ENCODE measurements around the gene INPP4B.
"Not testable (repeated sequence)": the region's sequence is repeated elsewhere in the genome, so short reads cannot be mapped to it uniquely, and the experiment has no call there.

INPP4B gene

DNA sequence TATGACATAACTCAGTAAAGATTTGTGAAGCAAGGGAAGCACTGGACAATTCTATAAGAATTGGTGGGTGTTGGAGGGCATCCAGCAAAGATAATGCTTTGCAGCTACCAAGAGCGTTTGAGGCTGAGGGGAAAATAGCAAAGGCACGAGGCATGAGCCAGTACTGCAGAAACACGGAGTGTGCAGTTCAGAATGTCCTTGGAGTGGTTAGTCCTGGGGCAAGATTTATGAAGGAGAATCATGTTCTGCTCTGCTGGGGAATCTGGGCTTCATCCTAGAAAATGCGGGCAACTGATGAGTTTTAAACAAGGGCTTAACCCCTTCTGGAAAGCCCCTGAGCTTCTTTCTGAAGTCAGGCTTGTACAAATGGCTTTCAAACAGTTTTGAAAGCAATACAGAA, 757.2 kb downstream of the INPP4B start:
- TF ChIP-seq JUND (IDR thresholded peaks at IDR 0.05; ENCODE audit: low read depth), result no peak
- no peak for DNase-seq (ENCODE audit: low read depth in 1 of 2, low spot score in 1 of 2)
- in situ Hi-C loops (cut with HindIII; ENCODE audit: low pct_unique_long_range_greater_than_20kb, low sequenced_read_pairs), result no loop called here

DNA sequence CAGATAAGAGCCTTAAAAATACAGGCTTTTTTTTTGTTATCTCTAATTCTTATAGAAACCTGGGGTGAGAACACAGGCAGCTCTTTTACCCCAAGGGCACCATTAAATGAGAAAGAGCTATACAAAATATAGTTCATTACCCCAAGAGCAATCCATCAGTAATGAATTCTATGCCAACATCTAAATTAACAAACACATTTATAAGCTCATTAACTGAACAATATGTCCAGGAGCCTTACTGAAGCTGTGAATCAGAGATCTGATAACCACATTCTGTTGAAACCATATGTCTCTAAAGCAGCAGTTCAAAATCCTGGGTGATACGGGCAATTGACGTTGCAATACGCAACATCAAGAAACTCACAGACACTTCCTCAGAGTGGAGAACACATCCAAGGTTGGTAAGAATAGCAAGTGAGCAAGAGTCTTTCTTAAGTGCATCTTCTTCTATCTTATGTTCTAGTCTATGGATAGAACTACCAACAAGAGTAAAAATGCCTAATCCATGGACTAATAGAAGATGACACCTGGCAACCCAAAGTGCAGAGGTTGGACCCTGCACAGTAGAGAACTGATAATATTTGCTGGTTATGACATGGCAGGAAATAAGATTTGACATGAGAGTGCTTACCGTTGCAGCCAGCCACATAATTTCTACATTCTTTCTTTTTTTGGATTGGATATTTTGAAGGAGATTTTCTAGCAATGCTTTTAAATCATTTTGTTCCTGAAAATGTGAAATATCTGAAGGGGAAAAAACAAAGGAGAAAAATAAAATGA, 760.4 kb downstream of the INPP4B start:
- DNase-seq (ENCODE audit: low read depth in 1 of 2, low spot score in 1 of 2), result no peak
- no peak for TF ChIP-seq JUND (IDR thresholded peaks at IDR 0.05; ENCODE audit: low read depth)
- in situ Hi-C loops (cut with HindIII; ENCODE audit: low pct_unique_long_range_greater_than_20kb, low sequenced_read_pairs), result no loop called here

DNA sequence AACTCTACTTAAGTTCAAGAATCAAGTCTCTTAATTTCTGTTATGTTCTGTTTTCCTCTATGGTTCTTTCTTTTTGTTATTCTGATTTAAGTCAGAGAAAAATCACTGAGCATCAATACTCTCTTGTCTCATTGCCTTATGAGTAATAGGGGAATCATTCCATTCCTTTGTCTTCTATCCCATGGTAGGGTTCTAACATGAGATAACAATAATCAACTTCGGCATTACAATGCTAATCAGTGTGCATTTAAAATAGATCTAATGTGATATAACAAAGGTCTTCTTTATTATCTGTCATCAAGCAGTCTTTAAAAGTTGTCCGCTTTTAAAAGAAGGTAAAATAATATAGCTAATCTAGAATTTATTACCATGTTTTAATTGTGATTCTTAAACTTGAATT, 762.8 kb downstream of the INPP4B start:
- in situ Hi-C loops (cut with HindIII; ENCODE audit: low pct_unique_long_range_greater_than_20kb, low sequenced_read_pairs), result no loop called here
- no peak for TF ChIP-seq JUND (IDR thresholded peaks at IDR 0.05; ENCODE audit: low read depth)
- no peak for DNase-seq (ENCODE audit: low read depth in 1 of 2, low spot score in 1 of 2)

DNA sequence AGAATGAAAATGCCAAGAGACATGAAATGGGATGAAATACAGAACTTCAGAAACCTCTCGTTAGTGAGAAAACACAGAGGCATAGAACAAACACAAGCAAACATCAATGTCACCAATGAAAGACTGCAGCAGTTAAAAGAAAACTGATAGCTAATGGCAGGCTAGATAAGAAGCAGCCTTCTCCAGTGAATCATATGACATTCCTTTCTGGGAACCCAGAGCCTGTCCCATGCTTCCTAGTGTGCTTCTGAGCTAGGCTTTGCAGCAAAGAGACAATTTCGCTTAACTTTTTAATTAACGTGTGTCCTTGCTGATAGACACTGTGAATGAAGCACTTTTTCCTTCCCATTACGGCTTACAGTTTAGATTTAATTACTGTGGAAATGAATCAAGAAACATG, 765.1 kb downstream of the INPP4B start:
- in situ Hi-C loops (cut with HindIII; ENCODE audit: low pct_unique_long_range_greater_than_20kb, low sequenced_read_pairs), result no loop called here
- no peak for TF ChIP-seq JUND (IDR thresholded peaks at IDR 0.05; ENCODE audit: low read depth)
- DNase-seq (ENCODE audit: low read depth in 1 of 2, low spot score in 1 of 2), result no peak

DNA sequence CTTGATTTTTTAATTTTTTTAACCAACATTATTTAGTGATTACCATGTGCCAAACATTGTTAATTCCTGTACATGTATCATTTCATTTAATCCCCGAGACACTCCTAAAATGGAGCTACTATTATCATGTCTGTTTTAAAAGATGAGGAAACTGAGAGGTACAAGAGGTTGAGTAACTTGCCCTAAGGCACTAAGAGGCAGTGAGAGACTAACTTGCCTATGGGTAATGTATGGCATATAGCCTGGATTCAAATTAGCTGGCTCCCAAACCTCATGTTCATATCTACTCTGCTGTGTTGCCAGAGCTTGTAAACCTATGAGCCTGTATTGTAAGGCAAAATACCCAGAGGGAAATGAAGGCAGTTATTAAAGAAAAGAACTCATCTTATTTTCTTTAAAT, 766.1 kb downstream of the INPP4B start:
- in situ Hi-C loops (cut with HindIII; ENCODE audit: low pct_unique_long_range_greater_than_20kb, low sequenced_read_pairs), result no loop called here
- no peak for DNase-seq (ENCODE audit: low read depth in 1 of 2, low spot score in 1 of 2)
- no peak for TF ChIP-seq JUND (IDR thresholded peaks at IDR 0.05; ENCODE audit: low read depth)

DNA sequence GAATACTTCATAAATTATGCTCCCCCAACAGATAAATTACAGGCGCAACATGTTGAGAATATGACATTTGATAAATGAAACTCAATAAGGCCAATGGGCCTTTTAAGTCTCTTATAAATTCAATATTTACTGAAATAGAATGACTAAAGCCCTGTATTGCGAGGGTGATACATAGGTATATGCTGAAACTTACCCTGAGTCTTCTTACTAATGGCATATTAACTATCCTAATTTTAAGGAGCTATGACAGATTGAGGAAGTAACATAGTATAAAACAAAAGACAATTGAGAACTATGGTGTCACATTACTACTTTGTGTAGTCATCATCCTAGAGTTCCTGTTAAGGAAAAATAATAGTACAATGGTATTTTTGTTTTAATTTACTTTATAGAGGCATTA, 769.1 kb downstream of the INPP4B start:
- TF ChIP-seq JUND (IDR thresholded peaks at IDR 0.05; ENCODE audit: low read depth), result no peak
- no peak for DNase-seq (ENCODE audit: low read depth in 1 of 2, low spot score in 1 of 2)
- in situ Hi-C loops (cut with HindIII; ENCODE audit: low pct_unique_long_range_greater_than_20kb, low sequenced_read_pairs), result no loop called here

DNA sequence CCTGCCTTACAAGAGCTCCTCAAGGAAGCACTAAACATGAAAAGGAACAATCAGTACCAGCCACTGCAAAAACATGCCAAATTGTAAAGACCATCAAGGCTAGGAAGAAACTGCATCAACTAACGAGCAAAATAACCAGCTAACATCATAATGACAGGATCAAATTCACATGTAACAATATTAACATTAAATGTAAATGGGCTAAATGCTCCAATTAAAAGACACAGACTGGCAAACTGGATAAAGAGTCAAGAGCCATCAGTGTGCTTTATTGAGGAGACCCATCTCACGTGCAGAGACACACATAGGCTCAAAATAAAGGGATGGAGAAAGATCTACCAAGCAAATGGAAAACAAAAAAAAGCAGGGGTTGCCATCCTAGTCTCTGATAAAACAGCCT, 777.8 kb downstream of the INPP4B start:
- in situ Hi-C loops (cut with HindIII; ENCODE audit: low pct_unique_long_range_greater_than_20kb, low sequenced_read_pairs); DNase-seq (ENCODE audit: low read depth in 1 of 2, low spot score in 1 of 2): not testable (repeated sequence)

DNA sequence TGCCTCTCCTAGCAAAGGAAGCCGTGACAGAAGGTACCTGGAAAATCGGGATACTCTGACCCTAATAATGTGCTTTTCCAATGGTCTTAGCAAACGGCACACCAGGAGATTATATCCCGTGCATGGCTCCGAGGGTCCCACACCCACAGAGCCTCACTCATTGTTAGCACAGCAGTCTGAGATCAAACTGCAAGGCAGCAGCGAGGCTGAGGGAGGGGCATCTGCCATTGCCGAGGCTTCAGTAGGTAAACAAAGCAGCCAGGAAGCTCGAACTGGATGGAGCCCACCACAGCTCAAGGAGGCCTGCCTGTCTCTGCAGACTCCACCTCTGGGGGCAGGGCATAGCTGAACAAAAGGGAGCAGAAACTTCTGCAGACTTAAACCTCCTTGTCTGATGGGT, 779.5 kb downstream of the INPP4B start:
- DNase-seq (ENCODE audit: low read depth in 1 of 2, low spot score in 1 of 2); in situ Hi-C loops (cut with HindIII; ENCODE audit: low pct_unique_long_range_greater_than_20kb, low sequenced_read_pairs): not testable (repeated sequence)

DNA sequence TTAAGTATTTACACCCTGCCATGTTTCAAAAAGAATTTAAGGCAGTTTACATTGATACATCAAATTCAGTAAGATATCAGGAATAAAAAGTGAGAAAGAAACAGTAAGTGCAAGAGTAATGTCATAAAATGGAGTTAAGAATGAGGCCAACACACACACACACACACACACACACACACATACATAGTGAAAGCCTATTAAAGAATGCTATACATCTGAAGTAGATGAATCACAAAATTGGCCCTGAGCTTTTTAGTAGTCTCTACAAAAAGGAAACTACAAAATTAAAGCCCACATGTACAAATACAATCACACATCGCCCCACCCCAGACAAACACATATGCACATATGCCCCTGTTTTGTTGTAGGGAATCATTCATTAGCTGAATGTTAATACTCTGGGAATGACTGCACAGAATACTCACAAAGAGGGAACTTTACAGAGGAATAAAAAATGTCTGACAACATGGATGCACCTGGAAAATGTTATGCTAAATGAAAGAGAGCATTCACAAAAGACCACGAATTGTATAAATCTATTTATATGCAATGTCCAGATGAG, 780.9 kb downstream of the INPP4B start:
- in situ Hi-C loops (cut with HindIII; ENCODE audit: low pct_unique_long_range_greater_than_20kb, low sequenced_read_pairs), result no loop called here
- DNase-seq (ENCODE audit: low read depth in 1 of 2, low spot score in 1 of 2), result no peak
- TF ChIP-seq JUND (IDR thresholded peaks at IDR 0.05; ENCODE audit: low read depth), result no peak

DNA sequence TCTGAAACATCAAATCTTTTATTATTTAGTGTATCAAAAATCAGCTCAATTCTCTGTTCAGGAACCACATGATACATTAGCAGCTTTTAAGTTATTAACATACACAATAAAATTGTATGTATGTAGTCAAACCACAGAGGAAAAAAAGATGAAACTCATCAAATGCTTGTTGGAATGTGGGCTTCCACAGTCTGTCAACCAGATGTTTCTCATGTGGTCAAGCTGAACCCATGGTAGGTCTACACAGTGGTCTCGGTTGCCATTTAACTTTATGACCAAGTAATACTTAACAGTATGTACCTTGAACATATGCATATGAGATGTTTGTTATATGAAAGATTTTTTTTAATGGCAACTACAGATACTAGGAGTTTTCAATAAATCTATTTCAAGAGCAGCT, 781.9 kb downstream of the INPP4B start:
- no peak for TF ChIP-seq JUND (IDR thresholded peaks at IDR 0.05; ENCODE audit: low read depth)
- in situ Hi-C loops (cut with HindIII; ENCODE audit: low pct_unique_long_range_greater_than_20kb, low sequenced_read_pairs), result no loop called here
- no peak for DNase-seq (ENCODE audit: low read depth in 1 of 2, low spot score in 1 of 2)

DNA sequence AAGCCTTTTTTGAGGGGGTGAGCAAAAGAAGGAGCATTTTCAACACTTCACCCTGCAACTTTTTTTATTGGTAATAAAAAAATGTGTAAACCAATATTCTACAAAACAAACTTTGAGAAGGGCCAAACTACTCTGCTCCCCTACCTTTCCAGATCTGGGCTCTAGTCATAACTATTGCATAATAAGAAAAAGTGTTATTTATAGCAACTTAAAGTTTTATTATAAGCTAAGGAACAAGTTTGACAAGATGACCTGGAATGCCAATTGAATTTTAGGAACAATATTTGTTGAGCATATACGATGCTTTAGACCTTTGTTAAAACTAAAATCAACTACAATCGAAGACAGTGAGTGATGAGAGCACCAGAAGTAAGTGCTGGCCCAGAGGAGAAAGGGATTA, 800.1 kb downstream of the INPP4B start:
- DNase-seq (ENCODE audit: low read depth in 1 of 2, low spot score in 1 of 2), result peak in 1 of 2 experiments; percentile 9
- in situ Hi-C loops (cut with HindIII; ENCODE audit: low pct_unique_long_range_greater_than_20kb, low sequenced_read_pairs), result no loop called here
- no peak for TF ChIP-seq JUND (IDR thresholded peaks at IDR 0.05; ENCODE audit: low read depth)

DNA sequence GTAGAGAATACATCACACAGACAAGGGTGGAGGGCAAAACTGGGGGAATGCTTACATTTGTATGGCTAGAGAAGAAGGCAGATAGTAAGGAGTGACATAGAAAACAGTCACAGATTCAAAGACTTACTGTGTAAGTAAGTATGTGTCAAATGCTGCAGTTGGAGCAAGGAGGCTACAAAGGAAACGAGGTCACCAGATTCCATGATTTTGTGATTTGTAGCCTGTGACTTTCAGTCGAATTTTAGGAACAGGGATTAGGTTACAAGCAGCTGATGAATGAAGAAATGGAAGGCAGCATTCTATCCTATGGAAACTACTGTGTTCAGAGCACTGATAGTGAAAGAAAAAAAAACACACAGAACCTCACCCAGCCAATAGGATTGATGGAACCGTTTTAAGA, 801.8 kb downstream of the INPP4B start:
- in situ Hi-C loops (cut with HindIII; ENCODE audit: low pct_unique_long_range_greater_than_20kb, low sequenced_read_pairs), result no loop called here
- no peak for DNase-seq (ENCODE audit: low read depth in 1 of 2, low spot score in 1 of 2)
- TF ChIP-seq JUND (IDR thresholded peaks at IDR 0.05; ENCODE audit: low read depth), result no peak

DNA sequence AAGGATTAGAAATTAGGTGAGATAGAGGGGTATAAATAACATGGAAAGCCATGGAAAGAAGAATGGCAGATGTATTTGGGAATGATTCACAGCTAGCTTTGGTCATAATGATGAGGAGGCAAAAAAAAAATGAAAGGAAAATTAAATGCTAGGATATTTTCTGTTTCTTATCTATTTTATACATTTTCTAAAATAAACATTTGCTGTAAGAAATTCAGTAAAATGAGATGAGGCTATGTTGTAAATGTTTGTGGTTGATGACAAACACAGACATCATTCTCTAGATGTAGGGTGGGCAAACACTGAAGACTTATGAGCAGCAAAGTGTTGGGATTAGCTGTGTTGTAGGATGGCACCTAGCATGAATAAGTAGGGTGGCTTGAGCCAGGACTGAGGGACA, 802.6 kb downstream of the INPP4B start:
- TF ChIP-seq JUND (IDR thresholded peaks at IDR 0.05; ENCODE audit: low read depth), result no peak
- in situ Hi-C loops (cut with HindIII; ENCODE audit: low pct_unique_long_range_greater_than_20kb, low sequenced_read_pairs), result no loop called here

DNA sequence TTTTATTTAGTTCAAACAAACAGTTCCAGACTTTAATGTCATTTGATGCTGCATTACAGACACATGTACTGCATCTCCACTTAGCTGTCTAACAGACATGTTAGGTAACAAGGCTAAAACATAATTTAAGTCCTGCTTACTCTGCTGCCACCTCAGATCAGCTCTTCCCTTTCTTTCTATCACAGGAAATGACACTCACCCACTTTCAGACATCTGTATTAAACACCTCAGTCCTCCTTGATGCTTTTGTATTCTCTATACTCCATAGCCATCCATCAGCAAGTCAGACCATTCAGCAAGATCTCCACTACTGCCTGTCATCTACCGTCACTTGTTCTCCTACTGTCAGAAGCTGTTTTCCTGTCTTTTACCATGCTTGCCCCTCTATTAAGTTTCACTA, 804.3 kb downstream of the INPP4B start:
- no peak for TF ChIP-seq JUND (IDR thresholded peaks at IDR 0.05; ENCODE audit: low read depth)
- in situ Hi-C loops (cut with HindIII; ENCODE audit: low pct_unique_long_range_greater_than_20kb, low sequenced_read_pairs), result no loop called here
- no peak for DNase-seq (ENCODE audit: low read depth in 1 of 2, low spot score in 1 of 2)

More for the DNA sequence above, 802.6 kb downstream of the INPP4B start:
- DNase-seq (ENCODE audit: low read depth in 1 of 2, low spot score in 1 of 2), result no peak

Data from T47D (cell line).